Stimulated activated CD8-positive, alpha-beta memory T cell treated with anti-CD3 and anti-CD28 coated beads, Interleukin-7, amount 100 ng/mL, for 48 hours (primary cell): ENCODE results near the gene ZNF19.

Experiments used
- DNase-seq, 2 donors: peaks; one replicate each; pipeline ENCODE4 v3.0.0-alpha.2; 2020; ENCODE audit warnings: low read depth in 1 of 2; ENCODE audit errors: extremely low read depth in 1 of 2

Gene ZNF19

GRCh38 chr16:71491054-71491453, 1.9 kb upstream of the ZNF19 start:
- DNase-seq: no peak

DNA sequence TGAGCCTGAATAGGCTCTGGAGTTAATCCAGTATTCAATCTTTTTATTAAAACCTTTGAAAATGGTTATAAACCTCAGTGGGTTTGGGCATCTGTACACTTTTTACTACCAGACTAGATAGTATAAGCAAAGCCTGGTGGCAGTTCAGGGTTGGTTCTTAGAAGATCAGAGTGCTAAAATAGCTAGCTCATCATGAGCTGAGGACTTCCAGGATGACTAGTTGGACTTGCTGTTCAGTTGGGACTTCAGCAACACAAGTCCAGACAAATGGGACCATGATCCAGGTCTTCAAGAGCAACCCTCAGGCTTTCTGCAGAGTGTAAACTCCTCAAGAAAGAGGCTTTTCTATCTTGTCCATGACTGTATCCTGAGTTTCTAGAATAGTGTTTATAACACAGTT, 1.2 kb upstream of the ZNF19 start:
- DNase-seq: no peak

GRCh38 chr16:71484006-71484893, 4.9 kb downstream of the ZNF19 start:
- DNase-seq: peak; percentile 58 to 70

GRCh38 chr16:71482569-71482968, 6.6 kb downstream of the ZNF19 start:
- DNase-seq: no peak

GRCh38 chr16:71480956-71481355, 8.2 kb downstream of the ZNF19 start:
- DNase-seq: no peak

DNA sequence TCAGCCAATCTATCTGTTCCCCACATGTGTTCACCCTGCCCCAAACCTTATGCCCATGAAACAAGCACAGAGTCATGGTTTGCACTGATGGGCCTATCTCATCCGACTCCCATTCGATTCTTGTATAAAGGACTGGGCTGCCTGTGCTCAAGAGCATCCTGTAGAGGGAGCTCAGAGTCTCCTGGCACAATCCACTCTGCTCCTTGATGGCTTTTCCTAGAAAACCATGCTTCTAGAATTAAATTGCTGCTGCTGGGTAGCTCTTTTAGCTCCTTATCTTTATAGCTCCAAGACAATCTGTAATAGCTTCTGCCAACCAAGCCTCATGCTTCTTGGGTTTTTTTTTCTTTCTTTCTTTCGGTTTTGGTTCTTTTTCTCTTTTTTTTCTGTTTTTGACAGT, 9.7 kb downstream of the ZNF19 start:
- no peak for DNase-seq

GRCh38 chr16:71476457-71477124, 12.5 kb downstream of the ZNF19 start:
- DNase-seq: no peak

DNA sequence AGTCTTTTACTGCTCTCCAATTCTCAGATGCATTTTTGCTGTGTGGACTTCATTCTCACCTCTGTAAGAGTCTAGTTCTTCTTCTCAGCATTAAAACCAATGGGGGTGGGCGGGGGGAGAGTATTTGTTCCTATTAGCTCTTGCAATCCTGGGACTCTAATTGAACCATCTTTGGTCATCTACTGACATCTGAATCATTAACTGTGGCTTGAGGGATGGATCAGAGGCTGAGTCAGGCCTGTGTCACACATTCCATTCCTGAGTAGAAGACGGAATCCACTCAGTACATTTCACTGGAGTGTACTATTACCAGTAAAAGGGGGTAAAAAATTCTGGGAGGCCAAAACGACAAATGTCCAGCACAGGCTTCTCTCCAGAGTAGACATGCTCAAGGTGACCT, 14.3 kb downstream of the ZNF19 start:
- DNase-seq: no peak

DNA sequence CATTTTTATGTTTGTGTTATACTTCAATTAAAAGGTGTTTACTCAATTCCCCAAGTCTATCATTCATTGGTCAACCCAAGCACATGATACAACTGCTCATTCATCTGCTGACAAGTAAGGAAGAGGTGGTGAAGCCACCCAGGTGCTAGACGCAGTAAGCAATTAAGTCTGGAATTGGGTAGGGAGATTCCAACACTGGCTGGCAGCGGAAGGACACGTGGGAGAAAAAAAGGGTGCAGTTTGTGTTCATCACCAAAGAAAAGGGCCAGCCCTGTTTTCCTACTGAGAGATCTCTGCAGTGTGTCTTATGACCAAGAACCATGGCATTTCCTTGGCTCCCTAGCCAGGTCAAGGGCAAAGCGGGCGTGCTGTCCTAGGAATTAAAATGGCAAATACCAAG, 15.2 kb downstream of the ZNF19 start:
- no peak for DNase-seq

DNA sequence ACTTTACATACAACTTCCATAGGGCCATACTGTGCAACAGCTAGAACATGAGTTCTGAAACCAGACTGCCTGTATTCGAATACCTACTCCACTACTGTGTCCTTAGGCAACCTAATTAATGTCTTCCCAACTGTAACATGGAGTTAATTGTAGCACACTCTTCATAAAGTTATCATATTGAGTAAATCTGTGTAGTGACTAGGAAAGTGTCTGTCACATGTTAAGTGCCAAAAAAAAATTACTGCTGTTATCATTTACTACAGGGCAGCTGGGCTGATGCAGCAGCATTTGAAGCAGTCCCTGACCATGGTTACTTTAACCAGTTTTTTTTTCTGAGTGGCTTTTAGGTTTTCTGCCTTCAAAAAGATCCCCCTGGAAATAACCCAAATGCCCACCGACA, 16.2 kb downstream of the ZNF19 start:
- DNase-seq: no peak

GRCh38 chr16:71472051-71472450, 17.1 kb downstream of the ZNF19 start:
- no peak for DNase-seq

DNA sequence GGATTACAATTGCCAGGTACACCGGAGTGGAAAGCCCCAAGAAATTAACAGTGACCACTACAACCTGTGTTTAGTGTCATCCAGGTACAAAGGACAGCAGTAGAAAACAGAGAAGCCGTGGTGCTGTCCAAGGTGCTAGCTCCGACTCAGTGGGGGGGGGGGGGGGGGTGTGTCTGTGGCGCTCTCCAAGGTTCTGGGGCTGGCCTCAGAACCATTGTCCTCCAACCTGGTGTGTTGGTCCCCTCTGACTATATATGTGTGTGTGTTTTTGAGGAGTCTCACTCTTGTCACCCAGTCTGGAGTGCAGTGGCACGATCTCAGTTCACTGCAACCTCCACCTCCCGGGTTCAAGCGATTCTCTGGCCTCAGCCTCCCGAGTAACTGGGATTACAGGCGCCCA, 21.3 kb downstream of the ZNF19 start:
- no peak for DNase-seq

- DNase-seq: no peak
Observed at GRCh38 chr16:71464231-71464630, 24.9 kb downstream of the ZNF19 start.

DNA sequence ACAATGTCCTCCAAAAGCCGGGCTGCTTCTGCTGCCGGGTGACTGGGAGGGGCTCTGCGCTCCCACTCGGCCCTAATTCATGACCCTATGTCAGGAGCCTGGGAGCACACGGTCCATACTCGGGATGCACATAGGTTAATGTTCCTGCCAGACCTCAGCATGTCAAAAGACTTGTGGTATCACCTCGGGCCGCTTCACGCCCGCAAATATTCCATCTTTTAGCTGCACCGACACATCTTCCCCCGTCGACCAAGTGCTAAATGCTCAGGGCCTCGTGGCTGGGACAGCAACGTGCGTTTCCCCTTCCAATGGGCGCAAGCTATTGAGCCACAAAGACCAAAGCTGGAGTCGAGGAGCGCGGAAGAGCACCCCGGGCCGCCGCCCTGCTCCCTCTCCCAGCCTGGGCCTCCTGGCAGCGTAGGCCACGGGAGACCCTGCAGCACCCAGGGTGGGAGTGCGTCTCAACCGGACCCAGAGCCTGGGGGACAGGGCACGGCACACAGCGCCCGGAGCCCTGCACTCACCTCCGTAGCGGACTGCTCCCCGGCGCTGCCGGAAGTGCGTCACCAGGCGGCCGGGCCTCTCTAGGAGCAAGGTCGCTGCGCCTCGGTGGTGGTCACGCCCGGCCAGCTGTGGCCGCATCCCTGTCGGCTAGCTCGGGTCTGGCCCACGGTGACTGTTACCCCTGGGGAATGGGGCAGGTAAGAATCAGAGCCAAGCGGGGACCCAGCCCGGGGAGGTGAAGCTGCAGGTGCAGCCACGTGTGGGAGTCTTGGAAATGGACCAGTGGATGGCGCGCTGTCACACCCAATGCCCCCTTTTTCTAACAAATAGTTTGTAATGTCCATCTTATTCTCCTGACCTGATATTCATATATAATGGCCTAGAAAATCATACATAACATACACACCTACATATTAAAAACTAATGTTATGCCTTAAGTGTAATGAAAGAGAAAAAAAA, 27.2 kb downstream of the ZNF19 start, which contains the start of gene ZNF23:
Gene ZNF23, minus strand, starts transcription at position 562 of the 963 bp plus-strand sequence. CDS start 5,451 bp downstream, outside the sequence.
- DNase-seq: peak; percentile 61 to 64

- no peak for DNase-seq
Observed at GRCh38 chr16:71460941-71461340, 28.2 kb downstream of the ZNF19 start.

DNA sequence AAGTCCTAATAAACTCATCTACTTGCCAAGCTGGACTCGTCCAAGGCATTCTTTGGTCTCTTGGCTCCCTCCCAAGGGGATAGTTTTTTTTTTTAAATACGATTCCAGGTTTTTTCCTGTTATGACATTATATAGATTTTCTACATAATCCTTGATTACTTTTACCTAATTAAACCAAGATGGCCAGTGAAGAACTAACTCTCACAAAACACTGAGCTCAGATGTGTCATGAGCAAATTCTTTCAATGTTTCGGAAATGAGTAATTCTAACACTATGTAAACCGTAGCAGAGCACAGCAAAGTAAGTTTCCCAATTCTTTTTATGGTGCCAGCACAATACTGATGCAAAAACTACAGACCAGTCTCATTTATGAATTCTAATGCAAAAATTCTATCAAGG, 28.9 kb downstream of the ZNF19 start:
- DNase-seq: no peak

GRCh38 chr16:71459510-71459909, 29.6 kb downstream of the ZNF19 start:
- no peak for DNase-seq

GRCh38 chr16:71456801-71457200, 32.3 kb downstream of the ZNF19 start:
- no peak for DNase-seq

- DNase-seq: no peak
Observed at GRCh38 chr16:71453036-71453435, 36.1 kb downstream of the ZNF19 start.

GRCh38 chr16:71449020-71449419, 40.1 kb downstream of the ZNF19 start:
- DNase-seq: no peak

DNA sequence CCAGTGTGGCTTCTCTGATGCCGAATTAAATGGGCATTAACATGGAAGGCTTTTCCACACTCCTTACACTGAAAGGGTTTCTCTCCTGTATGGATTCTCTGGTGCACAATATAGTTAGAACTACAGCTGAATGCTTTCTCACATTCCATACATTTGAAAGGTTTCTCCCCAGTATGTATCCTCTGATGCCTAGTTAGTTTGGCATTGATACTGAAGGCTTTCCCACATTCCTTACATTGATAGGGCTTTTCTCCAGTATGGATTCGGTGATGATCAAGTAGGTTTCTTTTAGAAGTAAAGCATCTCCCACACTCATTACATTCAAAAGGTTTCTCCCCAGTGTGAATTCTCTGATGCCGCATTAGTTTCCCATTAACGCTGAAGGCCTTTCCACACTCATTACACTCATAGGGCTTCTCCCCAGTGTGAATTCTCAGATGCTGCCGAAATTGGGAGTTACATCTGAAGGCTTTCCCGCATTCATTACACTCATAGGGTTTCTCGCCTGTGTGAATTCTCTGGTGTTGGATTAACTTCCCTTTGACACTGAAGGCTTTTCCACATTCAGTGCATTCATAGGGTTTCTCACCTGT, 40.8 kb downstream of the ZNF19 start:
- no peak for DNase-seq
